ENCODE measurements around the gene YIPF5.

The YIPF5 gene

GRCh38 chr5:144170276-144171024 lies at the start of gene YIPF5, which contains the start of gene KCTD16:
YIPF5 (minus strand) TSS chr5:144170659; CDS start chr5:144169955, 704 bp downstream.
KCTD16 (plus strand) TSS chr5:144170873.
- DNase-seq, result peak; percentile 91

DNA sequence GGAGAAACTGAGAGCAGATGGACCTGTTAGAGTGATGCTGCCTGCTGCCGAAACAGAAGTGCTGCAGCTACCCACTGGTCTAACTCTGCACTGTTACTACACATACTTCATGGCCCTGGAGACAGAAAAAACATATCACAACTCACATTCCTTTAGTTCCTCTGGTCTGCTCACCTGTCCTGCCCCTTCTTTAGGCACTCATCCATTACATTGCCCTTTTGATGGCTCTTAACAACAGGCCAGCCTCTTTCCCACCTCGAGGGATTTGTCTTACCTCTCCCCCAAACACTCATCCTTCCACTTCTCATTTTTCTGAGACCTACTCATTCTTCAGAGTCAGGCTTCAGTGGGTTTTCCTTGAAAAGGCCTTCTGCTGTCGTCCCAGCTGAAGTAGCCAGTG lies 49.4 kb upstream of the YIPF5 start:
- DNase-seq, result no peak

- no peak for DNase-seq
These were observed 40.2 kb upstream of the YIPF5 start for GRCh38 chr5:144210655-144211054.

- DNase-seq, result no peak
These were observed 38.9 kb upstream of the YIPF5 start for GRCh38 chr5:144209361-144209760.

DNA sequence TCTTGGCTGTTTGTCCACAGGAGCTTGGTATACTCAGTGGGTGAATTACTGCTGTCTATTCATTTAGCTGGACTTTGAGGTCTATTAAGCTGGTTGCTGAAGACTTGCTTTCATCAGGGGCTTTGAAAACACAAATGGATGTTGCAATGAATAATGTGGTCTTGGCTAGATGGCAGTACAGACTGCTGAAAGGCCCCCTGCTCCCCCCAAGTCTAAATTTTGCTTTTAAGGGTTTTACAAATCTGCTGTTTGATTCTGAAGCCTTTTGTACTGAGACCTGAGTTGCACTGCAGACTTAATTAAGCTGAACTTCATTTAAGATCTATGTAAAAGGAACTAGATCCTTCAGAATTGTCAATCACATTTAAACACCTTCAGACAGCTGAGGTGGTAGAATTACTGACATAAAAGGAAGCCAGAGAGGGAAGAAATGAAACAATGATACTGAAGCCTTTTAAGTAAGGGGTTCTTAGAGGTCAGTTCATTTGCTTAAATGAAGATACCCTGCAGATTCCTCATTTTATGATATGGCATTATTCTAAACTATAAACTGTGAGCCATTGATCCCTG lies 37.5 kb upstream of the YIPF5 start:
- no peak for DNase-seq

GRCh38 chr5:144206141-144206540 lies 35.7 kb upstream of the YIPF5 start:
- DNase-seq, result no peak

GRCh38 chr5:144205141-144205551 lies 34.7 kb upstream of the YIPF5 start:
- DNase-seq, result no peak

- DNase-seq, result no peak
These were observed 33.5 kb upstream of the YIPF5 start for GRCh38 chr5:144203750-144204596.

DNA sequence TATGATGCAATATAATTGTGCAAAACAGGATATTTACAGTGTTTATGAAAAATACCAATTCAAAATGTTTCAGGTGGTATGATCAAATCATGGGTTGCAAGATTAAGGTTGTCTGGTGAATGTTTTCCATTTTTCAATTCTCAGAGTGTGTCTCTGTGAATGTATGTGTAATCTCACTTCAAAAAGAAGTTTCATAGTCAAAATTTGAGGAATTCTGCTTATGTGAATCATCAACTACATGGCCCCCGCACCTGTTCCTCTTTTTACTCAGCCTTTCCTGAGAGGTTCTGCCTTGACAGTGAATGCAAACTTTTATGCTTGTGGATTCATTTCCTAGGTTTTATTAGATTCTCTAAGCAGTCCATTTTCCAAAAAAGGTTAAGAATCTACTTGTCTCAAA lies 32.3 kb upstream of the YIPF5 start:
- DNase-seq, result no peak

DNA sequence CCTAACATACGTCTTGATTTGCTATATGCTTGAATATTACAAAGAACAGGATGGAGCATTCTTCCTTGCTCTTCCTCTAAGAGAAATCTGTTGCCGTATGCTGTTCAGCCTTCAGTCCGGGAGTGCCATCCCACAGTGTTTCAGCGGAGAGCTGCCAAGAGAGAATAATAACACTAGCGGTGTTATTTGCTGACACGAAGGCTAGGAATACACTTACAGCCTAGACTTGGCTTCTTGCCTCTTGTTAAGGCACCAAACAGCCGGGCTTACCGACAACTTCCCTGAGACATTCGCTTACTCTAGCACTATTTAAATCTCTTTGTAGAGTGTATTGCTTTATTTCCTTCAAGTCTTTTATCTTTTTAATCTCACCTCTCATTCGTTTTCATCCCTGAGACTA lies 31.6 kb upstream of the YIPF5 start:
- no peak for DNase-seq

DNA sequence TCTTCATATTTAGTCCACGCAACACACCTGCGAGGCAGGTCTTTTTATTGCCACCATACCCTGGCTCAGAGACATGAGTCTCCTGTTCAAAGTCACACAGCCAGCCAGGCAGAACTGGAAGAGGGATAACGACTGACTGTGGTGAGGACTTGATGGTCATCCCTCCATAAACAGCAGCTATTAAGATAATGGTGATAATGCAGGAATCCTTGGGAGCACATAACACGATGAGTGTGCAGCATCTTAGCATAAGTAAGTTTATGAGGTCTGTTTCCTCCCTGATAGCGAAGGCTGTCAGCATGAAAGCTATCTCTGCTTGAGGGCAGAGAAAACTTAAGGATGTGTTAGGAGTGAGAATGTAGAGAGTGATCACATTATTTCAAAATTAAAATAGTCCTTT lies 31.1 kb upstream of the YIPF5 start:
- DNase-seq, result no peak

- no peak for DNase-seq
These were observed 27.9 kb upstream of the YIPF5 start for GRCh38 chr5:144198386-144198785.

GRCh38 chr5:144196612-144197011 lies 26.2 kb upstream of the YIPF5 start:
- no peak for DNase-seq

- DNase-seq, result no peak
These were observed 25.0 kb upstream of the YIPF5 start for GRCh38 chr5:144195448-144195847.

GRCh38 chr5:144194144-144194543 lies 23.7 kb upstream of the YIPF5 start:
- no peak for DNase-seq

- DNase-seq, result no peak
These were observed 22.2 kb upstream of the YIPF5 start for GRCh38 chr5:144192661-144193060.

DNA sequence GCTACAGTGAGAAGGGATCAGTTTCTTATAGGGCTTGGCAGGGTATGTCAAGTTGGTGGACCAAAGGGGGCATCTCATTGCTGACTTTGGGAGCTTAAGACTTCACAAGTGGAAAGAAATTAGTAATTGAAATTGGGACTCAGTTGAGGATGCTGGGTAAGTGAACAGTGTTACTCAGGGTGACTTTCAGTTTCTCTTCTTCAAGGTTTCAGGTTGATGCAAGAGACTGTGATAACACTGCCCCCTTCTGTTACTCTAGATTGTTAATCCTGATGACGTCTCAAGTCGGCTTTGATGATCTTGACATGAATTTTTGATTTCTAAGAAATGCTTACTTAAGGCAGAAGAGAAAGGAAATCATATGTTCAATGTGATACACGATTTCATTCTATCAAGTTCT lies 21.5 kb upstream of the YIPF5 start:
- DNase-seq, result no peak

- no peak for DNase-seq
These were observed 21.1 kb upstream of the YIPF5 start for GRCh38 chr5:144191531-144191930.

DNA sequence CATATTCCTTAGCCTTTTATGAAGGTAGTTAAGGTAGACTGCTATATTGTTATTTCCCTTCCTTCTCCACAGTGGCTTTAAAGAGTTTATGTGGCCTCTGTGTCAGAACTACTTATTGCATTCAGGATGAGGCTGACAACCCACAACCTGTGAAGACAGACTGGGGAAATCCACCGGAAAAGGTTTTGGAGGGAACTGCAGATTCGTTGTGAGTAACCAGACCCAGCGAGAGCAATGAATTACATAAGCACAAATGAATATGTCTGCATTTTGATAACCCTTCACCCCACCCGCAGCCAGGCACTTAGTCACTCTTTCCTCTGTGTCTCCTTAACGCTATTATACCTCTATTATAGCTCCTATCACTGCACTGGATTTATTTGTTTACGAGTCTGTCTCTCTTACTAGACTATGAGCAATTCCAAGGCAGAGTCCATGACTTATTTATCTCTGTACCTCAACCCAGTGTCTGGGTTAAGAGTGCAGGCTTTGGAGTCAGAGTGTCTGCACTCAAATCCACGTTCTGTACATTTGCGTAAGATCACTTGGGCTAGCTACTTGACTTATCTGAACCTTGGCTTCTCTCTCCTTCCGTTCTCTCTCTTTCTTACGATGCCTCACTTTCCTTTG lies 19.5 kb upstream of the YIPF5 start:
- no peak for DNase-seq

DNA sequence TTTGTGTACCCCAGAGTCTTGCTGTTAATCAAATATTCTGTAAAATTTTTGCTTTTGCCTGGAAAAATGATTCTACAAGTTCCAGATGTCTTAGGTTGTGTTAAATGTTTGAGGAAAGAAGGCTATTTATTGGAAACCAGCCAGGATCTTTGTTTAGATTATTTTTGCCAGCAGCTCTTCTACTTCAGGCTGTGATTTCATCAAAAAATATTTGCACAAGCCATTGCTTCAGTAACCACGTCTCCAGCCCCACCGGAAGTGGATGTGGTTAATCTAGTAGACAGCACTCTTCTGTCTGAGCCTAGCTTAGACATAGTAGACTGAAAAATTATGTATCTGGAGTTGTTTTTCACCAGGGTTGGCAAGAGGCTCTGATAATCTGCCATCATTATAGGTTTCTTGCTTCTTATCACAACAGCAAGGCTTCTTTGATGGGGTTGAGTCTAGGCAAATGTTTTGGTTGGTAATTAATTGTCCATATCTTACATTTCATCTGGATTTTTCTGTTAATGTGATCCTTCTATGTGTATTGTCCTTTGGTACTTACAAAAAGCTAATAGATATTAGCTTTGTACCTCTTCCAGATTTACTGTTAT lies 17.3 kb upstream of the YIPF5 start:
- peak; percentile 24 for DNase-seq

- DNase-seq, result no peak
These were observed 12.9 kb upstream of the YIPF5 start for GRCh38 chr5:144183254-144183889.

DNA sequence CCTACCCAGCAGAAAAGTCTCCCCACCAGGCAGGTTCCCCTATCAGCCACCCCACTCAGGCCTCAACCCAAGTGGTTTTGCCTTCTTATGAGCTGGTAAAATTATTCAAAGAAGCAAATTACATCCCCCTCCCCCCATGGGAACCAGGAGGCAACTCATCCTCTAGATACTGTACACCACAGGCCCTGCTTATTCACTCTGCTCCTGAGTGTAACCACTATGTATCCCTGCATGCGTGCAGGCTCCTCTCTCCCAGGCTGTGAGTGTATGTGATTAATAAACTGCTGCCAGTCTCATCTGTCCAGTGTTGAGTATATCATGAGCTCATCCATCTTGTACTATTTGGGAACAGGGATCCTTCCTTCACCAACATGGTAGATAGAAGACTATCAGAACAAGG lies 8.8 kb upstream of the YIPF5 start:
- DNase-seq, result no peak
